KMS-11 (cell line): ENCODE data around the gene STK36.

ENCODE experiments used
- H2AFZ ChIP-seq: fragments of 200-600 bp; sonication (generic); 2 replicates; pipeline ENCODE4 v1.6.1; 2016; ENCODE audit warnings: antibody characterized with exemption, mixed run types, low read depth
- H3K27ac ChIP-seq: fragments of 200-600 bp; sonication (generic); 2 replicates; pipeline ENCODE4 v1.6.1; 2016; ENCODE audit warnings: mild to moderate bottlenecking, mixed run types
- H3K27me3 ChIP-seq: fragments of 200-600 bp; sonication (generic); 2 replicates; pipeline ENCODE4 v1.6.1; 2017; ENCODE audit warnings: mild to moderate bottlenecking, low read depth, mixed run types, moderate library complexity; ENCODE audit not compliant: insufficient read depth
- H3K36me3 ChIP-seq: fragments of 200-600 bp; sonication (generic); 2 replicates; pipeline ENCODE4 v1.6.1; 2017; ENCODE audit warnings: mild to moderate bottlenecking, mixed run types; ENCODE audit not compliant: insufficient read depth
- H3K4me1 ChIP-seq: fragments of 200-600 bp; sonication (generic); 2 replicates; pipeline ENCODE4 v1.6.1; 2016; ENCODE audit warnings: mild to moderate bottlenecking, low read depth, mixed run types; ENCODE audit not compliant: poor library complexity, severe bottlenecking
- H3K4me2 ChIP-seq: fragments of 200-600 bp; sonication (generic); 2 replicates; pipeline ENCODE4 v1.7.0; 2016; ENCODE audit warnings: mild to moderate bottlenecking, mixed run types
- H3K4me3 ChIP-seq: fragments of 200-600 bp; sonication (generic); IDR thresholded peaks from 2 replicates; pipeline ENCODE4 v1.6.1; 2017; ENCODE audit warnings: low read depth, low read length, mixed read lengths; ENCODE audit not compliant: insufficient read depth
- H3K79me2 ChIP-seq: fragments of 200-600 bp; sonication (generic); 2 replicates; pipeline ENCODE4 v1.6.1; 2016; ENCODE audit warnings: low read depth, mixed run types; ENCODE audit not compliant: insufficient read depth
- H3K9ac ChIP-seq: fragments of 200-600 bp; sonication (generic); 2 replicates; pipeline ENCODE4 v1.6.1; 2016; ENCODE audit warnings: mild to moderate bottlenecking, mixed run types
- H4K20me1 ChIP-seq: fragments of 200-600 bp; sonication (generic); 2 replicates; pipeline ENCODE4 v1.6.1; 2016; ENCODE audit warnings: mild to moderate bottlenecking, mixed run types; ENCODE audit not compliant: insufficient read depth
- TF ChIP-seq, protein P1 (sequence below): fragments of 200-600 bp; sonication (generic); conservative IDR thresholded peaks from 2 replicates; pipeline ENCODE4 v1.6.1; 2017; ENCODE audit warnings: low read depth, mild to moderate bottlenecking, antibody characterized with exemption, low read length, moderate library complexity, mixed read lengths

Gene STK36

GRCh38 chr2:218732761-218733158, 60.9 kb downstream of the STK36 start:
- Histone ChIP-seq H3K27me3 (no peaks in the 10 kb centered on the region), H2AFZ (no peak overlapping the region), H3K9ac (no peak overlapping the region), H3K36me3 (0 out of 2 replicates have a peak, but pooled peaks cover 3% of the 10 kb centered on the region), H3K4me2 (peak overlapping the region; percentile 84), H3K79me2 (peaks cover 23% of the 10 kb centered on the region; the same call in 1 of the 2 replicates), H3K4me1 (peaks cover 47% of the 10 kb centered on the region), H3K4me3 (no peak overlapping the region), H3K27ac (peak overlapping the region; percentile 50), H4K20me1 (no peaks in the 10 kb centered on the region)
- TF ChIP-seq, protein P1, sequence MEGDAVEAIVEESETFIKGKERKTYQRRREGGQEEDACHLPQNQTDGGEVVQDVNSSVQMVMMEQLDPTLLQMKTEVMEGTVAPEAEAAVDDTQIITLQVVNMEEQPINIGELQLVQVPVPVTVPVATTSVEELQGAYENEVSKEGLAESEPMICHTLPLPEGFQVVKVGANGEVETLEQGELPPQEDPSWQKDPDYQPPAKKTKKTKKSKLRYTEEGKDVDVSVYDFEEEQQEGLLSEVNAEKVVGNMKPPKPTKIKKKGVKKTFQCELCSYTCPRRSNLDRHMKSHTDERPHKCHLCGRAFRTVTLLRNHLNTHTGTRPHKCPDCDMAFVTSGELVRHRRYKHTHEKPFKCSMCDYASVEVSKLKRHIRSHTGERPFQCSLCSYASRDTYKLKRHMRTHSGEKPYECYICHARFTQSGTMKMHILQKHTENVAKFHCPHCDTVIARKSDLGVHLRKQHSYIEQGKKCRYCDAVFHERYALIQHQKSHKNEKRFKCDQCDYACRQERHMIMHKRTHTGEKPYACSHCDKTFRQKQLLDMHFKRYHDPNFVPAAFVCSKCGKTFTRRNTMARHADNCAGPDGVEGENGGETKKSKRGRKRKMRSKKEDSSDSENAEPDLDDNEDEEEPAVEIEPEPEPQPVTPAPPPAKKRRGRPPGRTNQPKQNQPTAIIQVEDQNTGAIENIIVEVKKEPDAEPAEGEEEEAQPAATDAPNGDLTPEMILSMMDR: no peak

DNA sequence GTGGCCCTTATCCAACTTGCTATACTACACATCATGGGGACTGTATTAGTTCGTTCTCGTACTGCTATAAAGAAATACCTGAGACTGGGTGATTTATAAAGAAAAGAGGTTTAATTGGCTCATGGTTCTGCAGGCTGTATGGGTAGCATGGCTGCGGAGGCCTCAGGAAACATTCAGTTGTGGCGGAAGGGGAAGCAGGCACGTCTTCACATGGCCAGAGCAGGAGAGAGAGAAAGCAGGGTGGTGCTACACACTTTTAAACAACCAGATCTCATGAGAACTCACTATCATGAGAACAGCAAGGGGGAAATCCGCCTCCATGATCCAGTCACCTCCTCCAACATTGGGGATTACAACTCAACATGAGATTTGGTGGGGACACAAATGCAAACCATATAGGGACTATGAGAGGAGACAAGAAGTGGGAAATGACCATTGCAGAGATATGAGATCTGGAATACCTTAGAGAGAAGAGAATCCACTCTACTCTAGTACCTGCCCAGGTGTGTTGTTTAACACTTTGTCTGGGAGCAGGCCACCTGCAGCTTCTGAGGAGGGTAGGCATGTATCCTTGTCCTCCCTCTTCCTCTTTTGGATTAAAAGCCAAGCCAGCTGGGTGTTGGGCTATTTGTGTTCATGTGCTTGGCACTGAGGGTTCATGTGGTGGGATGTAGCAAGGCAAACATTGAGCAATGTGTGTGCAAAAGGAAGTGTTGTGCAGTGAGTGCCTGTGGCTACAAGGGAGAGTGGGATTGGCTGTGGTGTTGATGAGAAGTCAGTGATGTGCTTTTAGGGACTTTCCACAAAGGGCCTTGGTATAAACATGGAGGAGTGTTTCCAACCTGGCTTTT, 61.5 kb downstream of the STK36 start:
- Histone ChIP-seq H3K9ac (peak overlapping the region; percentile 10), H3K4me2 (peak overlapping the region; percentile 84), H2AFZ (no peak overlapping the region), H3K36me3 (peaks cover 3% of the 10 kb centered on the region; the same call in 1 of the 2 replicates), H3K4me3 (no peak overlapping the region), H3K27me3 (no peaks in the 10 kb centered on the region), H3K79me2 (peaks cover 21% of the 10 kb centered on the region; the same call in 1 of the 2 replicates), H4K20me1 (no peaks in the 10 kb centered on the region), H3K4me1 (peaks cover 47% of the 10 kb centered on the region), H3K27ac (peak overlapping the region; percentile 50)
- TF ChIP-seq, protein P1: no peak

- TF ChIP-seq, protein P1: no peak
- H3K4me2 ChIP-seq: peak overlapping the region; percentile 84
- H3K36me3 ChIP-seq: peaks cover 3% of the 10 kb centered on the region; the same call in 1 of the 2 replicates
- H3K4me3 ChIP-seq: no peak overlapping the region
- peaks cover 15% of the 10 kb centered on the region; the same call in 1 of the 2 replicates for H3K79me2 ChIP-seq
- H3K27me3 ChIP-seq: no peaks in the 10 kb centered on the region
- peaks cover 47% of the 10 kb centered on the region for H3K4me1 ChIP-seq
- peak overlapping the region; percentile 50 for H3K27ac ChIP-seq
- H2AFZ ChIP-seq: no peak overlapping the region
- H3K9ac ChIP-seq: no peak overlapping the region; the same call in 1 of the 2 replicates
- H4K20me1 ChIP-seq: no peaks in the 10 kb centered on the region
These were observed 62.5 kb downstream of the STK36 start for GRCh38 chr2:218734190-218734975.

DNA sequence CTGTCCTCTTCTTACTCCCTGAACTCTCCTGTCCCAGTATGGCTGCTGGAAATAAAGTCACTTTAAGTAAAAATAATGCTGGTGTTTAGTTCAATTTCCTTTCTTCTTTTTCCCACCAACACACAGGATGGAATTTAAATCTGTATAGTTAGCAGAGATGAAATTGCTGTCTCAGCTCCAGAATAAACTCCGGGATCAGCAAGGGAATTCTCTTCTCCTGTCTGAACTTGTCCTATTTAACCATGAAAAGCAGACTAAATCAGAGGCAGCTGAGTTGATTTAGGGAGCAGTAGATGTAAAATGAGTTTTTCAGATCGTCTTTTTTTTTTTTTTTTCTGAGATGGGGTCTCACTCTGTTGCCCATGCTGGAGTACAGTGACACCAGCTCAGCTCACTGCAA, 64.6 kb downstream of the STK36 start:
- no peak overlapping the region for H3K4me3 ChIP-seq
- TF ChIP-seq, protein P1: no peak
- H4K20me1 ChIP-seq: no peaks in the 10 kb centered on the region
- no peak overlapping the region for H2AFZ ChIP-seq
- no peaks in the 10 kb centered on the region; the same call in 1 of the 2 replicates for H3K36me3 ChIP-seq
- H3K4me2 ChIP-seq: no peak overlapping the region
- peaks cover 37% of the 10 kb centered on the region for H3K4me1 ChIP-seq
- H3K79me2 ChIP-seq: peaks cover 10% of the 10 kb centered on the region; the same call in 1 of the 2 replicates
- no peak overlapping the region for H3K27ac ChIP-seq
- no peaks in the 10 kb centered on the region for H3K27me3 ChIP-seq
- no peak overlapping the region for H3K9ac ChIP-seq
